Glomerular visceral epithelial cell (primary cell): ENCODE results near the gene PLEKHG5.

ENCODE experiments used
- DNase-seq: peaks from one replicate; pipeline ENCODE4 v3.0.0-alpha.2; 2016; ENCODE audit errors: extremely low spot score

PLEKHG5 gene

DNA sequence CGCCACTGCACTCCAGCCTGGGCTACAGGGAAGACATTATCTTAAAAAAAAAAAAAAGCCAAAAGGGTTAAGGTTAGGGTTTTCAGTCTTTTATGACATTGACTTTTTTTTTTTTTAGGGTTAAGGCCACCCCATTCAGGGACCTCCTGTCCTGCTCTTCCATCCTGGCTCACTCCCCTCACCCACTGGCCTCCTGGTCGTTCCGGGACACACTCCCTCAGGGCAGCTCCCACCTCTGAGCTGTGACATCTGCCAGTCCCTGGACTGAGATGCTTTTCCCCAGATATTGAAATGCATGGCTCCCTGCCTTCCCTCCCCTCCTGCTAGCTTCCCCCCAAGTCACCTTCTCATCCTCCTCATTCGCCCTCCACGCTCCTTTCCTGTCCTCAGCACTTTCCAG is 9.6 kb downstream of the PLEKHG5 start:
- DNase-seq = no peak

GRCh38 chr1:6477039-6477820 is 14.2 kb downstream of the PLEKHG5 start:
- no peak for DNase-seq

DNA sequence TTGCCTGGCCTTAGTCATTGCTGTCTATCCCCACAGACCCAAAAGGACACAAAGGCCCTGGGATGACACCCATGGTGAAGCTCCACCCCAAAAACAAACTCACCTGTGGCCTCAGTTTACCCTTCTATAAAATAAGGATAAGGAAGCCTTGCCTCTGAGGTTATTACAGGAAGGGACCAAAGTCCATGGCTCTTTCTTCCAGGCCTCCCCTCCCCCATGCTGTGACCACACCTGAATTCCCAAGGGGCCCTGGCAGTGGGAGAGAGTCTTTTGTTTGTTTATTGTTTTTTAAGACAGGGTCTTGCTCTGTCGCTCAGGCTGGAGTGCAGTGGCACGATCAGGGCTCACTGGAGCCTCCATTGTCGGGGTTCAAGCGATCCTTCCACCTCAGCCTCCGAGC is 15.0 kb downstream of the PLEKHG5 start:
- DNase-seq = no peak

GRCh38 chr1:6475381-6476133 is 15.9 kb downstream of the PLEKHG5 start:
- DNase-seq = peak; percentile 56

DNA sequence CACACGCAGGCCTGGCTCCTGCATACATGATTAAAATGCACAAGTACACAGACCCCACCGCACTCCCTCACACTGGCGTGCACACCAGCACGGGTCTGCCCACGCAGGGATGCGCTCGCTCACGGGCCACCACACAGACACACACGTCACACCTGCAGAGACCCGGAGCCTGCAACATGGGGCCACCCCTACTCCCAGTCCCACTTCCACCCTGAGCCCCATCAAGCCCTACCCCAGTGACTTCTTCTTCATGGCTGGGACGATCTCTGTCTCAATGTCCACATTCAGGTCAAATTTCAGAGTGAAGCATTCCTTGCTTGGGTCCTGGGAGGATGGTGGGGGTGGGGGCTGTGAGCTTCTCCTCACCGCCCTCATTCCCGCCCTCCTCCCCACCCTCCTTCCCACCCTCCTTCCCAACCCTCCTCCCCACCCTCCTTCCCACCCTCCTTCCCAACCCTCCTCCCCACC is 16.6 kb downstream of the PLEKHG5 start:
- DNase-seq = no peak

DNA sequence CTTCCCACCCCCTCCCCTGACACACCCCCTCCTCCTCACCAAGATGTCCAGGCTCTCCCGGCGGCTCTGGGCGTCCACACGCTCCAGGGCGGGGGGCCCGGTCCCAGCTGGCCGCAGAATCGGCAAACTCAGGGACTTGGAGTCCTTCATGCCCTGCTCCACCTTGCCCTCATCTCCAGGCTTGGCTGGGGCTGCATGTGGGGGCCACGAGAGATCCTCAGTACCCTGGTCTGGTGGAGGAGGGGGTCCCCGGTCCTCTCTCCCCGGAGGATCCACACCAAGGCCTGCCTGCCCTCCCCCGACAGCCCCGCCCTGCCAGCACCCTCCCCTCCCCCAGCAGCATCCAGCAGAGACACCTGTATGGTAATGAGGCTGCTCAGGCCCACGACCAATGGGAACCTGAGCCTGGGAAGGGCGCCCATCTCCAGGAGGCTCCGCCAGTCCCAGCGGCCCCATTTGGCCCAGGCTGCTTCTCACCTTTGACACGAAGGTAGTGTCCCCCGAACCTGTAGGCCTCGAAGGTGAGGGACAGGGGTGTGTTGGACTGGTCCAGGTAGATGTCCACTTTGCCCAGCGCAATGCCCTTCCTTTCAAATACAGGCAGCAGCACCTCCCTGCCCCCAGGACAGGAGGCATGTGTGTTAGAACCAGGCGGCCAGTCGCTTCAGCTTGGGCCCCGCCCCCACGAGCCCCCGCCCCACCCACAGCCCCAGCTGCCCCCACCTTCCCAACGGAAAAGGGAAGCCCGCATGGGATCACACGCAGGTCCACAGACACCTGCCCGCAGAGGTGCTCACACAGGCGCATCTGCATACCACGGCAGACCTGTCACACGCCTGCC is 17.3 kb downstream of the PLEKHG5 start:
- no peak for DNase-seq

- DNase-seq = no peak
Observed at GRCh38 chr1:6473156-6473555, 18.3 kb downstream of the PLEKHG5 start.

DNA sequence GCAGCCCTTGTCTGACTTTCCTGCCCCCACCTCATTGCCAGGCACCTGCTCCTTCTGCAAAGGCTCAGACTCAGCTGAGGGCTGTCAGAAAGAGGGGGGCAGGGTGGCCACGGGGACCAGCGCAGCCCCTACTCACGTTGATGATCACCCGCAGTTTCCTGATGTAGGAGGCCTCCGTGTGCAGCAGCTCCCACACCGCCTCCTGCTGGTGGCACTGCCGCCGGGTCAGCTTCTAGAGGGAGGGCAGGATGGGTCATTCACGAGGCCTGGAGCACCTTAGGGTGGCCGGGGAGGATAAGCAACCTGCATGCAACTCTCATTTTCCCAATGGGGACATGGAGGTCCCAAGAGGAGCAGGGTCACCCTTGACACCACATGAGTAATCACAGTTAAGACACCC is 19.1 kb downstream of the PLEKHG5 start:
- DNase-seq = no peak

- no peak for DNase-seq
Observed at GRCh38 chr1:6471970-6472368, 19.5 kb downstream of the PLEKHG5 start.

GRCh38 chr1:6471086-6471969 is 20.1 kb downstream of the PLEKHG5 start:
- no peak for DNase-seq

GRCh38 chr1:6470132-6471085 is 21.1 kb downstream of the PLEKHG5 start:
- no peak for DNase-seq

DNA sequence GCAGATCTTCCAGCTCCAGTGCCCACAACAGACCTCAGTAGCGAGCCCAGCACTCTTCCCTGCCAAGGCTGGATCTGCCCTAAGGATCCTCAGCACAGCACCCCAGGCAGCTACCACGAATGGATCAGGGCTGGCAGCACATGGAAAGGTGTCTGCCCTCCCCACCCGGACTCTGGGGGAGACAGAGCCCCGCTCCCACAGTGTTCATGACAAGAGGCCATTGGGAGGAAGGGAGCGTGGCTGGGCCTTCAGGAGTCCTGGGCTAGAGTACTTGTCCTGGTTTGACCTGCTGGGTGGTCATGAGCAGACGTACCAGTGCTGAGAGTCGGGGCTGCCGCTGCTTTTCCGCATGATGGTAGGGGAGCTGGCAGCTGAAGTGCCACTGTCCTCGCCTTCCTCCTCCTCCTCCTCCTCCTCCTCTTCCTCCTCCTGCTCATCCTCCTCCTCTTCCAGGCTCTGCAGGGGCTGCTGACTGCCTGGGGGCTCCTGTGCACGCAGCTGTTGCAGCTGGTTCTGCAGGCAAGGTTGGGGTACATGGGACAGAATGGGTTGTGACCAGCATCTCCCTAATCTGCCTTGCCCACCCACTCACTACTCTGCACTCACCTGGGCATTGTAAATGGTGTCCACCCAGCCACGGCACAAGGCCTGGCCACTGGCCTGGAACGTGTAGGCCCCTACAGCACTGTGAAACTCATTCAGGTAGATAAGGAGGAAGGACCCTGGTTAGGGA is 22.6 kb downstream of the PLEKHG5 start:
- no peak for DNase-seq

DNA sequence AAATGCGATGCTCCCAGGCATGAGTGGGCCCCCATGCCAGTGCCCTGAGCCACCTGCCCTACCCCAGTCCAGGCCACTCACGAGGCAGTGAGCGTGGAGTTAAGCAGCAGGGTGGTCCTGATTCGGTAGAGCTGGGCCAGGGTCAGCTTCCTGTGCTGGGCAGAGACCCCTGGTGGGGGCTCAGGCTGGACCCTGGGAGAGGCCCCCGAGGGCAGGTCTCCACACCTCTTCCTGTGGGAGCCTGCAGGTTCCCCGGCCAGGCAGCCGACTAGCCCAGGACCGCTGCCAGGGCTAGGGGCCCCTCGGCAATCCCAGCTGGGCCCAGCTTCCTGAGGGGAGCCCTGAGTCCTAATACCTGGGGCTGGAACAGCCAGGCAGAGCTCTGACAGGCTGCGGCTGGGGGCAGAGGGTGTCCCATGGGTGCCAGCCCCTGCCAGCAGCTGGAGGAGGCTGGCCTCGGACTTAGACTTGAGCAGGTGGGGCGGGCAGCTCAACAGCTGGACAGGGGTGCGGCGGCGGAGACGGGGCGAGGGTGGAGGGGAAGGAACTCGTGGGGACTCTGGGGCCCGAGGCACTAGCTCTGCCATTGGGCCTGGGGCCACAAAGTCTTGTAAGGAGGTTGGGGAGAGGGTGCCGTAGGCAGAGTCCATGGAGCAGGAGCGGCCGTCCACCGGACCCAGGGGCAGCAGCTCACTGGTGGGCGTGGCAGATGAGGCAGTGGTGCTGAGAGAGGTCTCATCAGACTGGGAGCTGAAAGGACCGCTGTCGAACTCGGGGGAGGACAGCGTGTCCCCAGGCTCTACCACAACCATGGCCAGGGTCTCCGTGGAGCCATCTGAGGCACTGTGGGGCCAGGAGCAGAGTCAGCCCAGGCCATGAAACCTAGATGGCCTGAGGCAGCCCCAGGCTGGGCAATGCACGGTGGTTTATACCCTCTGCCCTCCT is 23.5 kb downstream of the PLEKHG5 start:
- DNase-seq = no peak

- no peak for DNase-seq
Observed at GRCh38 chr1:6467224-6467623, 24.2 kb downstream of the PLEKHG5 start.

DNA sequence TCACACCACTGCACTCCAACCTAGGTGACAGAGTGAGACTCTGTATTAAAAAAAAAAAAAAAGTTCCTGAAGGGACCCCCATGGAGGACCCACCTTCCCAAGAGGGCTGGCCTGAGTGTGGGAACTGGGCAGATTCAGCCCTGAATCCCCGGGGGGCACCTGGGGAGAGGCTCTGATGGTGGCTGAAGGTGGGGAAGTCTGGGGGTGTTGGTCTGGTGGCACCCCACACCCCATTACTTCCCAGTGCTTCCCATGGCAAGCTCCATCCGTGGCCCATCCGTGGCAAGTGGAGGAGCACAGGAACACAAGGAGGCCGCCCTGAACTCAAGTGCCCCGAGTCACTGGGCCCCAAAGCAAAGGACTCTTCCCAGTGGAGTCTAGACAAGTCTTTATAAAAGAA is 24.7 kb downstream of the PLEKHG5 start:
- DNase-seq = no peak

- no peak for DNase-seq
Observed at GRCh38 chr1:6466023-6466422, 25.4 kb downstream of the PLEKHG5 start, which contains the start of gene TNFRSF25. TSS of gene TNFRSF25 (minus strand) at chr1:6466173. CDS start at chr1:6466107, 66 bp downstream.

GRCh38 chr1:6465461-6466005 is 25.9 kb downstream of the PLEKHG5 start:
- no peak for DNase-seq

GRCh38 chr1:6464915-6465314 is 26.6 kb downstream of the PLEKHG5 start:
- DNase-seq = no peak
